Measurements from ENCODE around the gene FKBP1C.

GRCh38 chr6:63213325-63213724, 2.1 kb downstream of the FKBP1C start:
- TF ChIP-seq POLR2A (IDR thresholded peaks at IDR 0.05; ENCODE audit: low read length) = no peak
- TF ChIP-seq CTCF (IDR thresholded peaks at IDR 0.05) = no peak
- TF ChIP-seq SMC3 (IDR thresholded peaks at IDR 0.05) = no peak
- no peak for TF ChIP-seq RAD21 (conservative IDR thresholded peaks at IDR 0.05 in 1 of 2, IDR thresholded peaks at IDR 0.05 in 1 of 2)
- no peak for TF ChIP-seq MYC (IDR thresholded peaks at IDR 0.05; ENCODE audit: borderline replicate concordance, low read length)
- TF ChIP-seq JUN (IDR thresholded peaks at IDR 0.05) = no peak
- TF ChIP-seq CEBPB (IDR thresholded peaks at IDR 0.05) = no peak
- TF ChIP-seq KDM1A (IDR thresholded peaks at IDR 0.05; ENCODE audit: low read depth) = no peak
- TF ChIP-seq HOXA7 (CRISPR knock-in tag; IDR thresholded peaks at IDR 0.05) = no peak
- TF ChIP-seq TFCP2L1 (CRISPR knock-in tag; IDR thresholded peaks at IDR 0.05) = no peak
- TF ChIP-seq CBX2 (IDR thresholded peaks at IDR 0.05; ENCODE audit: borderline replicate concordance, low read depth) = no peak
- TF ChIP-seq HMGXB4 (CRISPR knock-in tag; IDR thresholded peaks at IDR 0.05; ENCODE audit: borderline replicate concordance) = no peak
- TF ChIP-seq HDAC2 (IDR thresholded peaks at IDR 0.05) = no peak
- no peak for TF ChIP-seq BHLHE40 (IDR thresholded peaks at IDR 0.05; ENCODE audit: low read depth, low read length)

Data from A549 (cell line).